GM21515 (cell line): ENCODE data around the gene ICE1.
A peak's percentile ranks its signal among the peaks of the same experiment; 100 is the strongest.
"Not testable (repeated sequence)": the region's sequence is repeated elsewhere in the genome, so short reads cannot be mapped to it uniquely, and the experiment has no call there.

ENCODE experiments used
- ATAC-seq: cut with Tn5 transposase; IDR thresholded peaks from one replicate; pipeline ENCODE4 v1.9.1; 2021; ENCODE audit not compliant: unreplicated experiment

Gene ICE1

DNA sequence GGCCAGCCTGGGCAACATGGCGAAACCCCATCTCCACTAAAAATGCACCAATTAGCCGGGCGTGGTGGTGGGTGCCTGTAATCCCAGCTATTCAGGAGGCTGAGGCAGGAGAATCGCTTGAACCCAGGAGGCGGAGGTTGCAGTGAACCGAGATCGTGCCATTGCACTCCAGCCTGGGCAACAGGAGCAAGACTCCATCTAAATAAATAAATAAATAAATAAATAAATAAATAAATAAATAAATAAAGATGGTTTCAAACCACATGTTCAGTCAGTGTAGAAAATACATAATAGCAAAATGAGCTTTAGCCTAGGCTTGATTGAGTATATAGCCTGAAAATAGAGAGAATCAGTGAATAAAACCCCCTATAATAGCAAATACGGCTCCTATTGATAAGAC lies 27.4 kb upstream of the ICE1 start:
- ATAC-seq, result not testable (repeated sequence)

DNA sequence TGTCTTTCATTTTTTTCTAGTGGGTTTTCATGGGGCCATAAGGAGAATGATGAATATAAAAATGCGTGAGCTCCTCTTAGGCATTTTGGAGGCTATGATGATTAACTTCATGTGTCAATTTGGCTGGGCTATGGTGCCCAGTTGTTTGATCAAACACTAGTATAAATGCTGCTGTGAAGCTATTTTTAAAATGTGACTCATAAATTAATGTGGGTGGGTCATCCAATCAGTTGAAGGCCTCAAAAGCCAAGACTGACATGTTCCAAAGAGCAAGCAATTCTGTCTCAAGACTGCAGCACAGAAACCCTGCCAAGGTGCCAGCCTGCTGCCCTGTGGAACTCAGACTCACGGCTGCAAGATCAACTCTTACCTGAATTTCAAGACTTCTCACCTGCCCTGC lies 24.4 kb upstream of the ICE1 start:
- no peak for ATAC-seq

DNA sequence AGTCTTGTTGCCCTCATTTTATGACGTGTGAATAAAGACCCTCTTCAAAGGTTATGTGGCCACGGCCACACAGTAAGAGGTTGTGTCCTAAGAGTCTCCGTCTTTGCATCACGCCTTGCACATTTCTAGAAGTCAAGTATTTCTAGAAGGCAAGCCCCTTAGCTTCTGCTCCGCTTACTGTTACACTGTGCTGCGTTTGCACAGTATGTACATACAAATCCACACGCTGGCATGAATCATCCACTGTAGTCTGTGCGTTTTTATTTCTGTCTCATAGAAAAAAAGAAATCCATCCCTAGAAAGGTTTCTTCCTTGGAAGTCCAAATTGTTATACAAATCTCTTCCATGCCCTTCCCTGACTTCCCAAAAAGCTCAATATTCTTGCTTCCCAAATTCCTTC lies 21.4 kb upstream of the ICE1 start:
- no peak for ATAC-seq

DNA sequence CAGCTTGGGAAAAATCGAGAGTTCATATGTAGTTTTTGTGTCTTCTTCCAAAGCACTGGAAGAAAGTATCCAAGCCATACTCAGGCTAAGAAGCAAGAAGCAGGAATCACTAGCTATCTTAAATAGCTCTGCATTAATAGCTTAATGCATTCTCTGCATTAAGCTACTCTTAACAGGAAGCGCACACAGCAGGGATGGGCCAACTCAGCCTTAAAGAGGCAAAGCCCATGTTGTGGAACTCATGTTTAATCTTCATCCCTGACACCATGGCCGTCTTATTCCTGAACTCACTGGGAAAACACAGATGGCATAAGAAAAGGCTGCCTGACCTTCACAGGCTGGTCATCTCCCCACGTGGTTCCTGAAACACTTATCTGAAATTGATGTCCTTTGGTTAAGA lies 18.7 kb upstream of the ICE1 start:
- ATAC-seq, result no peak

DNA sequence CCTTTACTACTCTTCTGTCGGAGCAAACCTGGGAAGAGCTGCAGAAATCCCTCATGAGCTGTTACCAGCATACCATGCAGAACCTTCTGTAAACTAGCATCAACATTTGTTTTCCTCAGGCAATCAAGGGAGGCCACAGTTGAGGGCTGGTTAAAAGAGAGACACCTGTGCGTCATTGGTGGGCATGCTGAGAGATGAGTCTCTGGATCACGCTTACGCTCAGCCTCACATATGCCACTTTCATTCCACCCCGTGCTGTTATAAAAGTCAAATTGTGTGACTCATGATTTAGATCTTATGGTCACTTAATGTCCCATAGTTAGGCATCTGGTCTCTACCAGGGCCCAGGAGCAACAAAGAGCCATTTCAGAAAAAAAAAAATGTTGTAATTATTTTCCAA lies 18.1 kb upstream of the ICE1 start:
- no peak for ATAC-seq

DNA sequence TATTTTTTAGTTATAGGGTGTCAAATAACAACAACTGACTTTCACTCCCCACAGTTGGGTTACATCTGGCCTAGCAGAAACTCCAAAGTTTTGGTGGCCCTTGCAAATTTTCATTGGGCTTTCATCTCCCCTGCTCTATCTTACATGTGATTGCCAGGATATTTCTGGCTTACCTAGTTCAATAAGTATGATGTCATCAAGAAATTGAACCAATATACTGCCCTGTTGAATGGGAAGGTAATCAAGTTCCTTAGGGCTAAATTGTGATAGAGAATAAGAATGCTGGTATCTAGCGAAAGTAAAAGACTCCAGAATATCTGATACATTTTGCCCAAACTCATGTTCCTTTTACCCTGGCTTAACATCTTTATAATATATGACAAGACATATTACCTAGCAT lies 17.0 kb upstream of the ICE1 start:
- ATAC-seq, result no peak

DNA sequence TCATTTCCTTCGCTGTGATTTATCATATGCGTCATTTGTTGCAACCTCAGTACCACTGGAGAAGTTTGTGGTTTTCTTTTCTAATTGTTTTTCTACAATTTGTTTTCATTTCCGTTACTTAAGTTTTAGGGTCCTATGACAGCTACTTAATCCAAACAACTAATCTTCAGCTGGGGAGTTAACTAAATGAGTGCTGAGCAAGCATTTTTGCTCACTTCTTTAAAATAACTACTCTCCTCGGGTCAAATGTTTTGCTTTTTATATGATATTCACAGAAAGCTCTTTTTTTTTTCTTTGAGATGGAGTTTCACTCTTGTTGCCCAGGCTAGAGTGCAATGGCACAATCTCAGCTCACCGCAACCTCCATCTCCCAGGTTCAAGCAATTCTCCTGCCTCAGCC lies 14.6 kb upstream of the ICE1 start:
- no peak for ATAC-seq

DNA sequence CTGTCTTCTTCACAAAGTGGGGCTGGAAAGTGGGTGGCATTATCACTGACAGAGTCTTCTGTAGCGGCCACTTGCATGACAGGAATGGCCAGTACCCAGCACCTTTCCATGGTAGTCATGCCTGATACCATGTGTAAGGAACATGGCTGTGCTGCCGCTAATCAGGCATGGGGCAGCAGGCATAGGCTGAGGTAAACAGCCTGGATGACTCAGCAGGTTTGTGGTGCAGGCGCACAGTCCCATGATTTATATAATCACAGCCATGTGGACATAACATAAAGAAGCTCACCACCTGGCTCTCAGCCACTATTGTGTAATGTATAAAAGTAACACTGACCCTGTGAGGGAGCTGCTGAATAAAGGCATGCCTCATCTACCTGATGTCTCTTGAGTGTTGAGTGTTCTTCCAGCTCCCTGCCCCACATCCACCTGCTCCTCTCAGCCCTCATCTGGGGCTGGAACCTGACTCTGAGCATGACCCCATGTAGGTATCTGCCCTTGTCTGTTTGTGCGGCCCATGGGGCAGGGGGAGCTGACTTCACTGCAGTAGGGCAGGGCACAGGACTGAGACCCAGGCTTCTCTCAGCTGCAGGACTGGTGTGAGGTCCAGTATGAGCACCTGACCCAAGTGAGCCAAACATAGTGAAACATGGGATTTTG lies 13.2 kb upstream of the ICE1 start:
- ATAC-seq, result no peak

DNA sequence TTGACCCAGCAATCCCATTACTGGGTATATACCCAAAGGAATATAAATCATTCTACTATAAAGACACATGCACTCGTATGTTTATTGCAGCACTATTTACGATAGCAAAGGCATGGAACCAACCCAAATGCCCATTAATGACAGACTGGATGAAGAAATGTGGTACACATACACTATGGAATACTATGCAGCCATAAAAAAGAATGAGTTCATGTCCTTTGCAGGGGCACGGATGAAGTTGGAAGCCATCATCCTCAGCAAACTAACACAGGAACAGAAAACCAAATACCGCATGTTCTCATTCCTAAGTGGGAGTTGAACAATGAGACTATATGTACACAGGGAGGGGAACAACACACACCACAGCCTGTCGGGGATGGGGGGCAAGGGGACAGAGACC lies 8.6 kb upstream of the ICE1 start:
- not testable (repeated sequence) for ATAC-seq

DNA sequence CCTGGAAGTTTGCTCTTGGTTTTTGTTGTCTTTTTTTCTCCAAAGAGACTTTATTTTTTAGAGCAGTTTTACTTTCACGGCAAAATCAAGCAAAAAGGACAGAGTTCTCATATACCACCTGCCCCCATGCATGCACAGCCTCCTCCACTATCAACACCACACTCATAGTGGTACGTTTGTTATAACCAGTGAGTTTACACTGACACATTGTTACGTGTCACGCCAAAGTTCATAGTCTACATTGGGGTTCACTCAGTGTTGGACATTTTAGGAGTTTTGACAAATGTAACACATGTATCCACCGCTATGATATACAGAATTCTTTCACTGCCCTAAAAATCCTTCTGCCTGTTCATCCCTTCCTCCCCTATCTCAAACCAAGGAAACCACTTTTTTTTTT lies 7.5 kb upstream of the ICE1 start:
- no peak for ATAC-seq

DNA sequence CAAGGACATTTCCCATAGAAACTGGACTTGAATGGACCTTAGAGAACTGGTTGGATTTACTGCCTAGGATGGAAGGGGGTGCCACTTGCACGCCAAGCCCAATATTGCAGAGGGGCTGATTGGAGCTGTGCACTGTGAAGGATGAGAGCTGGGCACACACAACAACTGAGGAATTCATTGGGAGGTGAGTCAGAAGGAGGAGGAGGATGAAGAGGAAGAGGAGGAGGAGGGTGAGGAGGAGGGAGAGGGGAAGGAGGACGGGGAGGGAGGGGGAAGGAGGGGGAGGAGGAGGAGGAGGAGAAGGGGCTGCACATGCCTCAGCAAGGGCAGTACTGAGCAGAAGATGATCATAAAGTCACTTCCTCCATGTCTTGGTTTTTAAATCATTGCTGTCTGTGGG lies 5.7 kb upstream of the ICE1 start:
- no peak for ATAC-seq

DNA sequence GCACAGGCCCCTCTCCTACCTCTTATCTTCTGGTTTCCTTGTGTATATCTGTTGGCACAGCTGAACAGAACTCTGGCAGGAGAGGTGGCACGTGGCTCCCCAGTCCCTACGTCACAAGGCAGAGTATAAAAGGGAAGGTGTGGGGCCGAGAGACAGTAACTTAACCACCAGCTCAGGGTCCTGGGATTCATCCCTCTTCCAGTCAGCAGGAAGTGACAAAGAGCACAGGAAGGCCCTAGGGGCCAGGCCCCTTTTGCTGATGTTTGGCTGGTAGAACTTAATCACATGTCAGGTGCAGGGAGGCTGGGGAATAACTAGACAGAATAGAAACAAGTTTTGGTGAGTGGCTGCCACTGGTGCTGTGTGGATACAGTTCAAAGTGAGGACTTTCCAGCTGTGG lies 4.5 kb upstream of the ICE1 start:
- ATAC-seq, result no peak

DNA sequence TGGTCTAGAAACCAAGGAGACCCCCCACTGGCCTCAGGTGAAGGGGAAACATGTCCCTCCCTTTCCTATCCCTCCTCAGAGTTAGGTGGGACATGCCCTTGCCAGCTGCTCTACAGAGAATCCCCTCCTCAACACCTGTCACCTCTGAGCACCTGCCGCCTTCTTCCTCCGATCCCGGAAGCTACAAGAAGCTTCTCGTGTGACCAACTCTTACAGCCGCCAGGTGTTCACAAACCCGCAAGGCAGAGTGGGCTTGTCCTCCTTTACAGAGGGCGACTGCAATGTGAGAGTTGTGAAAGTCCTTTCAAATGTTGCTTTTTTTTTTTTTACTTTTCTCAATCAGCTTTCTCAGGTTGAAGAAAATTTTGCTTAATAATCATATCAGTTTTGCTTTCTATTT lies 3.7 kb upstream of the ICE1 start:
- ATAC-seq, result no peak

DNA sequence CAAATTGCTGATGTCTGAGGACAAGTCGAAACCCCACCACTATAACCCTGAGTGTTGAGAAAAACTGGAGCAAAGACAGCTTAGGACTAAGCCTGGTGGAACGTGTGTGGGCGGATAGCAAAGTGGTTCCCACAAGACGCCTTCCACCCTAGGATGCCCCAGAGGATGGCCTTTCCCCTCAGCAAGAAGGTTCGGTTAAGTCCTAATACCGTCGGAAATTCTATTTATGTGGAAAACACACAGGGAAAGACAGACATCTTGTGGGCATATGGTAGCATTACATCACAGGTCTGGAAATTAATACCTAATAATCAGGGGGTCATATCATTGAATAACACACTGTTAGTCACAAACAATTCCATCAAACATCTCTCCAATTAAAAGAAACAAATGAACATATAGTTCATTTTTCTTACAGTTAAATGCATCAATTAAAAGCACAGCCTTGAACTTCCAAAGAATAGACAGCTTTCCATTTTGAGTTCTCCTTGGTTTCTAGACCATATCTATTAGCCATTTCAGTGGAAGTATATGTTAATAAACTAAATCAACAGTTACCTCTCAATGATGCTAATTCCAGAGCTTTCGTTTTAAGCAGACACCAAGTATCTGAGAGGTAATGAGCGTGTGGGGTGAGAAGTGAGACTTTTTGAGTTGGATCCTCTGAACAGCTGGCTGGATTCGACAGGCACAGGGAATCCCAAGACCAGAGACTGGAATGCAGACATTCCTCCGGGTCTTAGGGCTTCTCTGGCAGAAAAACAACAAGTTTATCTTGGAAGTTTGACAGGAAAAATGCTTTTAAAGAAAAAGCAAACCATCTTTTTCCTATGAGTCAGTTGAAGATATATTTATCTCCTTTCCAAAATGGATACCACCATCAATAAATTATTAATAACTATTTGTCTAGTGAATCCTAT lies 2.9 kb upstream of the ICE1 start:
- no peak for ATAC-seq

DNA sequence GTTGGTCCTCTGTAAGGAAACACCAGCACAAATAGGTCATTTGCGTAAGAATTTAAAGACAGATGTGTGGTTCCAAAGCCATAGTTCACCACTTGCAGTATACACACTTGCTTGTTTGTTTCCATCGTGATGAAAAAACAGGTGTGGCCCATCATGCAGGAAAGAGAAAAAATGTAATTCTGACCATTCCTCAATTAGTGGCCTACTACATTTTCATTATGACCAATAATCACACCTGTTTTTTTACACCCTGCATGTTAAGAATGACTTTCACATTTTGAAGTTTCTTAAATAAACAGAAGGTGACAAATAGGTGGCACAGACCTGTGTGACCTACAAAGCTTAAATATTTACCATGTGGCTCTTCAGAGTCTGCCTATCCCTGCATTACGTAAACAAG lies 2.2 kb upstream of the ICE1 start:
- ATAC-seq, result no peak

DNA sequence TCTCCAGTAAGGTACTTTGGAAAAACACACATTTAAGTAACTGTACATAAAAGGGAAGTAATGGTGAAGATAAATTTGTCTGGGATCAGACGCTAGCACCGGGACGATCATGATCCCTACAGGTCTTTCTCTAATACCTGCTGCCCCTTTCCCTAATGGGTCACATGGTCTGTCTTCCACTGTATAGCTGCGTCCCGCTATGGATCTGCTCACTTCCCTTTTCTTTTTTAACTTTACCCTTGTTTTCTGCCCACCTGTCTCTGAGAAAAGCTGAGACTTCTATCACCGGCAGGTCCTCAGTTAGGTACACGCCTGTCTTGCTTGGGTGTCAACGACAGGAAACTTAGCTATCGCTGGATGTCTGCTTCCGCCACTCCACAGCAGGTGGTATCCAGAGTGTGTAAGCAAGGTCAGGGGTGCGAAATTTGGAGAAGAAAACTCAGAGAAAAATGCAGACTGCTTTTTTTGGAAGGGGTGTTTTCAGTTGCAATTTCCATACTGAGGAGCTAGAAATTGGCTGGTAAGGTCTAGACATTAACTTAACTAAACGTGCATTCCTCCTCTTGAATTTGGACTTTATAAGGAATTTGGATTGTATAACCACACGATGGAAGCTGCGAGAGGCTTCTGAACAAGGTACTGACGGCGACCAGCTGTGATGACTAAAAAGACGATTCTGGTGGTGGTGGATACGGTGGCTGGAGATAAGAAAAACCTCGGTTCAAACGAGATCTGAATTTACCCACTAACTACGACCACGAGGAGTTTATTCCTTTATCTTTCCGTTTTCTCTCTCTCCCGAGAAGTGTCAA lies 1.1 kb upstream of the ICE1 start:
- no peak for ATAC-seq

DNA sequence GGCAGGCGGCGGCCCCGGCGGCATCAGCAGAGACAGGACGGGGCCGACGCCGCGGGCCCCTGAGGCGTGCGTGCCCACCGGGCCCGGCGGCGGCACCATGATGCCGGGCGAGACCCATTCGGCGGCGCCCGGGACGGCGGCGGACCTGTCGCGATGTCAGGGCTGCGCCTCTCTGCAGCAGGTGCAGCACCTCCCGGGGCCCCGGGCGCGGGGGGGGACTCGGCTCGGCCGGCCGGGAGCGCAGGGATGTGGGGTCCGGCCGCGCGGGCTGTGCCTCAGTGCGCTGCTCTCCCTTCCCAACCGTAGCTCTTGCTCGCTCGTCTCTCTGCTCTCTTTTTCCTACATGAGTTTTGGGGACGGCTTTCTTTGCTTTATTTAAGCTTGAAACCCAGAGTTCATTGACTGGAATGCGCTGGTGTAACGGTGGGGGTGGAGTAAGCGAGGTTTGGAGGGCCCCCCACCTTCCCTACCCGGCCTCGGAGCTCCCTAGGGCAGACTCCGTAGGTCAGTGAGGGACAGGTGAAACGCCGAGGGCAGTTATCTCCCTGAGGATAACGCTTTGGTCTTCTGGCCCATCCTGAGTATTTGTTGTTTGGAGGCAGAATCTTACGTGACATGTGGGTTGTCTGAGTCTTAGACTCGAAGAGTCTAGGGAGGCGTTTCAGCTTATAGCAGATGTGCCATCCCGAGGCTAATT lies 490 bp downstream of the ICE1 start:
- peak; percentile 7 for ATAC-seq

DNA sequence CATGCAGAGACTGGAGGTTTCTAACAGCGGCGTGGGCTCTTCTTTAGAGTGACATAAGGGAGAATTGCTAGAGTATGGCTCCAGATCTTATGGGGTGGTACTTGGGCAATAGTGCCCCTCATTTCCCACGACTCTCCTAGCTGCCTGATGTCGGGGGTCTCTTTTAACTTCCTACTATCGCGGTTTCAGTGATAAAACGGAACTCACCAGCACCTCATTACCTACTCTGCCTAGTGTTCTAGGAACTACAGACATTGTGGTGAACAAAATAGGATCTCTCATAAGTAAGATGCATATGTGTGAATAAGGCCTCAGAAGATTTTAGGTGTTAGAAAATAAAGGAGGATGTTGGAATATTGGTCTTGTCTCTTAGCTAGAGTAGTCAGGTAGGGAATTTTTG lies 1.1 kb downstream of the ICE1 start:
- no peak for ATAC-seq

DNA sequence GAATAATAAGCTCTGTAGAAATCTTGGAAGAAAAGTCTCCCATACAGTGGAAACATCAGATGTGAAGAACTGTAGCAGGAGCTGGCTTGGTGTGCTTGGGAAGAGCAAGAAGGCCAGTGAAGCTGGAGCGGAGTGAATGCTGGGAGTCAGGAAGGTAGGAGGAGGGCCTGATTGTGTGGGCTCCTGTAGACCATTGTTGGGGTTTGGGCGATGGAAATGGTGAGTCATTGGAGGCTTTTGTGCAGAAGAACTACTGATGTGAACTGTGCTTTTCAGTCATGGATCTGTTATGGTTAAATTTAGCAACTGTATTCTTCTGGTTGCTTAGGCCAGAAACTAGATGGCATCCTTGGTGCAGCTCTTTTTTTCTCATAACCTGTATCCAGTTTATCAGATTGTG lies 2.3 kb downstream of the ICE1 start:
- no peak for ATAC-seq

DNA sequence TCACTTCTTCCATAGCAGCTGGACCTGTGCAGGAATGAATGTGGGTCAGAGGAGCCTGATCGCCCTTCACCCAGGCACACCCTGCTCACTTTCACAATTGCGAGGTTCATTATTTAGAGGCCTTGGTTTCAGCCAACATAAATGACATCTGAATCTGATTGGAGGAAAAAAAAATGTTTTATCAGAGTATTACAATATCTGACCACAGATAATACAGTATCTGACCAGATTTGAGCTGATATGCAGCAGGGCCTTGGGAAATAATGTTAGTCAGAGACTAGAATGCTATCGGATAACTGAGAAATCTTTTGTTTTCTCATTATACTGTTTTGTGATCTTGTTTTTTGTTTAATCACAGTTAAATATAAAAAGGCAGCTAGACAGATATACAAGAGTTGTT lies 7.7 kb downstream of the ICE1 start:
- ATAC-seq, result no peak

DNA sequence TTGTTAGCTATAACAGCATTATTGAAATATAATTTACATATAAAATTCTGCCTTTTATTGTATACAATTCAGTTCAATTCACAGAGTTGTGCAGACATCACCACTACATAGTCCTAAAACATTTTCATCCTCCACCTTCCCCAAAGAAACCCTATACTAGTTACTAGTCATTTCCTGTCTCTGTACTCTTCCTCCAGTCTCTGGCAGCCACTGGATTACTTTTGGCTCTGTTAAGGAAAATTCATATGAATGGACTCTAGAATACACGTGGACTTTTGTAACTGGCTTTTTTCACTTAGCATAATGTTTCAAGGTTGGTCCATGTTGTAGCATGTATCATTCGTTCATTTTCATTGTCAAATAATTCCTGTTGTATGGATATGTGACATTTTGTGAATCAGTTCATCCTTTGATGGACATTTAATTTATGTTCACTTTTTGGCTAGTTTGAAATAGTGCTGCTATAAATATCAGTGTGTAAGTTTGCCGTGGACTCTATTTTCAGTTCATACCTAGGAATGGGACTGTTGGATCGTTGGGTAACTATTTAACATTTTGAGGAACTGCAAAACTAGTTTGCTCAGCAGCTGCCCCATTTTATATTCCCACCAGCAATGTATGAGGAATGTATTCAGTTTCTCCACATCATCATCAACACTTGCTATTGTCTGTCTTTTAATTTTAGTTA lies 9.7 kb downstream of the ICE1 start:
- no peak for ATAC-seq
